HepG2 (cell line): Measurements from ENCODE around the gene POLR1G. TPM values are rescaled to one million over a fixed set of nuclear protein-coding genes. Genes with fewer than 3 reads are reported as not detected.

Experiments
- ATF7-NPFF ChIP-seq: sonication (generic); formaldehyde crosslinking; IDR thresholded peaks from 2 replicates; pipeline ENCODE4 v1.8.1; 2023; ENCODE audit warnings: mild to moderate bottlenecking, low read depth, missing genetic modification reagents, moderate library complexity
- CBX2 ChIP-seq, 2 experiments: fragments of 200-600 bp in 1 of 2; sonication (generic); formaldehyde crosslinking in 1 of 2; IDR thresholded peaks; 2 replicates each; pipeline versions ENCODE4 v1.7.0 to v1.8.1; 2018 to 2022; ENCODE audit warnings: low read depth in 2 of 2, low read length in 1 of 2, mild to moderate bottlenecking in 1 of 2, missing genetic modification reagents in 1 of 2
- CEBPB ChIP-seq: IDR thresholded peaks from 2 replicates; pipeline ENCODE4 v1.6.1; 2011; ENCODE audit warnings: low read depth, low read length, improper control_type of control experiment, borderline replicate concordance
- CREM ChIP-seq, 2 experiments: sonication (generic) in 1 of 2; formaldehyde crosslinking in 1 of 2; IDR thresholded peaks; 2 replicates each; pipeline versions ENCODE4 v1.4.0 to v1.6.1; 2016 to 2020; ENCODE audit warnings: antibody characterized with exemption in 1 of 2, mild to moderate bottlenecking in 1 of 2, missing genetic modification reagents in 1 of 2
- HBP1 ChIP-seq: IDR thresholded peaks from 2 replicates; pipeline ENCODE4 v1.6.1; 2016; ENCODE audit warnings: low read depth, control low read depth
- HOXA7 ChIP-seq: sonication (generic); formaldehyde crosslinking; IDR thresholded peaks from 2 replicates; pipeline ENCODE4 v1.8.1; 2022; ENCODE audit warnings: mild to moderate bottlenecking, missing genetic modification reagents, moderate library complexity
- JUN ChIP-seq: sonication (generic); formaldehyde crosslinking; IDR thresholded peaks from 2 replicates; pipeline ENCODE4 v1.4.0; 2020; ENCODE audit warnings: mild to moderate bottlenecking, missing genetic modification reagents
- MYC ChIP-seq: sonication (generic); formaldehyde crosslinking; IDR thresholded peaks from 2 replicates; pipeline ENCODE4 v1.9.0; 2021; ENCODE audit warnings: missing genetic modification reagents, borderline replicate concordance
- NAIF1 ChIP-seq: sonication (generic); formaldehyde crosslinking; IDR thresholded peaks from 2 replicates; pipeline ENCODE4 v1.5.0; 2020; ENCODE audit warnings: mild to moderate bottlenecking, missing genetic modification reagents, borderline replicate concordance
- NFE2L1 ChIP-seq: sonication (generic); formaldehyde crosslinking; IDR thresholded peaks from 2 replicates; pipeline ENCODE4 v1.4.0; 2020; ENCODE audit warnings: missing genetic modification reagents, mild to moderate bottlenecking, borderline replicate concordance
- PRDM10 ChIP-seq: sonication (generic); formaldehyde crosslinking; IDR thresholded peaks from 2 replicates; pipeline ENCODE4 v1.4.0; 2020; ENCODE audit warnings: low read depth, missing genetic modification reagents
- RFX5 ChIP-seq: IDR thresholded peaks from 2 replicates; pipeline ENCODE4 v1.6.1; 2011; ENCODE audit warnings: low read depth, low read length, improper control_type of control experiment
- RXRA ChIP-seq: sonication (generic); formaldehyde crosslinking; IDR thresholded peaks from 2 replicates; pipeline ENCODE4 v1.5.1; 2020; ENCODE audit warnings: missing genetic modification reagents
- SNAPC2 ChIP-seq: sonication (generic); formaldehyde crosslinking; IDR thresholded peaks from 2 replicates; pipeline ENCODE4 v1.8.1; 2022; ENCODE audit warnings: mild to moderate bottlenecking, missing genetic modification reagents
- THRA ChIP-seq: sonication (generic); formaldehyde crosslinking; IDR thresholded peaks from 2 replicates; pipeline ENCODE4 v1.4.0; 2020; ENCODE audit warnings: missing genetic modification reagents, borderline replicate concordance
- ZNF12 ChIP-seq: sonication (generic); formaldehyde crosslinking; IDR thresholded peaks from 2 replicates; pipeline ENCODE4 v1.5.0; 2020; ENCODE audit warnings: missing genetic modification reagents
- ZNF18 ChIP-seq: sonication (generic); formaldehyde crosslinking; IDR thresholded peaks from 2 replicates; pipeline ENCODE4 v1.8.0; 2022; ENCODE audit warnings: mild to moderate bottlenecking, missing genetic modification reagents; ENCODE audit not compliant: insufficient replicate concordance
- ZNF292 ChIP-seq: sonication (generic); formaldehyde crosslinking; IDR thresholded peaks from 2 replicates; pipeline ENCODE4 v1.8.1; 2022; ENCODE audit warnings: mild to moderate bottlenecking, low read depth, missing genetic modification reagents, borderline replicate concordance
- ZNF383 ChIP-seq: sonication (generic); formaldehyde crosslinking; IDR thresholded peaks from 2 replicates; pipeline ENCODE4 v1.4.0; 2020; ENCODE audit warnings: missing genetic modification reagents, mild to moderate bottlenecking, borderline replicate concordance
- ZNF430 ChIP-seq: sonication (generic); formaldehyde crosslinking; IDR thresholded peaks from 2 replicates; pipeline ENCODE4 v1.9.0; 2021; ENCODE audit warnings: mild to moderate bottlenecking, missing genetic modification reagents
- polyA plus RNA-seq, 8 experiments: library from polyadenylated mRNA; depleted of rRNA in 3 of 8; stranded (reverse) in 7 of 8; unstranded in 1 of 8; fragments of >200 nt; fragmentation: Illumina TruSeq in 4 of 8; extraction: Trizol in 4 of 8; gene quantifications; 2 replicates each; pipeline versions ENCODE4 v1.2.1 to v1.2.3, GENCODE V29; 2011 to 2016; ENCODE audit warnings: low read depth in 4 of 8, missing spikeins in 1 of 8, mixed read lengths in 1 of 8; ENCODE audit not compliant: insufficient read depth in 1 of 8
- total RNA-seq, 5 experiments: library from RNA; depleted of rRNA; stranded (reverse); fragments of >200 nt; fragmentation: Illumina TruSeq; extraction: Trizol; gene quantifications; 2 replicates each; pipeline ENCODE4 v1.2.3, GENCODE V29; 2016; ENCODE audit warnings: low read depth in 1 of 5

Gene POLR1G
- total and polyA plus RNA-seq, 2 of the 13 experiments (the other 11 are each of a cell fraction or from before 2014, with no cell fraction given) = 3.5 to 20.8 TPM

- TF ChIP-seq ZNF430 (0 out of 2 replicates have a peak, but pooled peaks have one; percentile 39), SNAPC2 (CRISPR knock-in tag) (peak; percentile 81; the same call in 1 of the 2 replicates), PRDM10 (CRISPR knock-in tag) (no peak; the same call in 1 of the 2 replicates), JUN (CRISPR knock-in tag) (no peak), HBP1 (CRISPR knock-in tag) (no peak), HOXA7 (CRISPR knock-in tag) (no peak), ZNF12 (CRISPR knock-in tag) (no peak), ZNF292 (CRISPR knock-in tag) (0 out of 2 replicates have a peak, but pooled peaks have one; percentile 38), CEBPB (peak; percentile 94), NAIF1 (CRISPR knock-in tag) (no peak), CREM (IDR thresholded peaks at IDR 0.05) (peak; percentile 78), CREM (CRISPR knock-in tag; IDR thresholded peaks at IDR 0.05) (no peak), NFE2L1 (CRISPR knock-in tag) (no peak), ATF7-NPFF (no peak), ZNF383 (CRISPR knock-in tag) (no peak), RXRA (CRISPR knock-in tag) (peak; percentile 81), RFX5 (peak; percentile 70), THRA (CRISPR knock-in tag) (peak; percentile 79), MYC (CRISPR knock-in tag) (peak; percentile 61; the same call in 1 of the 2 replicates), CBX2 (IDR thresholded peaks at IDR 0.05; ENCODE audit: low read depth, low read length) (no peak), CBX2 (CRISPR knock-in tag; IDR thresholded peaks at IDR 0.05; ENCODE audit: low read depth) (no peak), ZNF18 (no peak)
Measured at GRCh38 chr19:45443462-45444317, 37.2 kb downstream of the POLR1G start (continued).
